GM12872 (cell line): Measurements from ENCODE around the gene SLC6A1.

ENCODE experiments used
- CTCF ChIP-seq: IDR thresholded peaks from 3 replicates; pipeline ENCODE4 v1.5.1; 2011; ENCODE audit warnings: low read depth, mild to moderate bottlenecking, low read length, moderate library complexity; ENCODE audit not compliant: insufficient read depth

Gene SLC6A1

GRCh38 chr3:11047500-11047899, 55.0 kb downstream of the SLC6A1 start:
- TF ChIP-seq CTCF: no peak

- no peak for TF ChIP-seq CTCF
Measured at GRCh38 chr3:11050666-11051323, 58.2 kb downstream of the SLC6A1 start.

DNA sequence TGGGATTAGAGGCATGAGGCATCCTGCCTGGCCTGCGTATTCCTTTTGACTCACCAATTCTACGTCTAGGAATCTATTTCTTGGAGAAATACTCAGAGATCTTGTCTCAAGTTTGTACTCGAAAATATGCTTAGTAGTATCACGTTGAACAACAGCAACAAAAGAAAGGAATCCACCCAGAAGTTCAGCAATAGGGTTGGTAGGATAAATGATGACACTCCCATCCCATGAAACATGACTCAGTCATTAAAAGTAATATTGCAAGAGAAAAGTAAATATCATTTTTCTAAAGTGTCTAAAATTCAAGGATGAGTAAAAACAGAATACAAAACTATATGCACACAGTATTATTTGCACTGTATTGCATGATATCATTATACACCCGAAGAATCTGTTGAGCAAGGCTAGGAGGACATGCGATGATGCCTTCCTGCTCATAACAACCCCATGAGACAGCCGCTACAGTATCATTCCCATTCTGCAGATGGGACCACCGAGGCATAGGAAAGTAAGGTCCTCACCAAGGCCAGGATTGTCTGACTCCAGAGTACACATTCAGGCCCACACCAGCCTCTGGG, 61.5 kb downstream of the SLC6A1 start:
- TF ChIP-seq CTCF: no peak

DNA sequence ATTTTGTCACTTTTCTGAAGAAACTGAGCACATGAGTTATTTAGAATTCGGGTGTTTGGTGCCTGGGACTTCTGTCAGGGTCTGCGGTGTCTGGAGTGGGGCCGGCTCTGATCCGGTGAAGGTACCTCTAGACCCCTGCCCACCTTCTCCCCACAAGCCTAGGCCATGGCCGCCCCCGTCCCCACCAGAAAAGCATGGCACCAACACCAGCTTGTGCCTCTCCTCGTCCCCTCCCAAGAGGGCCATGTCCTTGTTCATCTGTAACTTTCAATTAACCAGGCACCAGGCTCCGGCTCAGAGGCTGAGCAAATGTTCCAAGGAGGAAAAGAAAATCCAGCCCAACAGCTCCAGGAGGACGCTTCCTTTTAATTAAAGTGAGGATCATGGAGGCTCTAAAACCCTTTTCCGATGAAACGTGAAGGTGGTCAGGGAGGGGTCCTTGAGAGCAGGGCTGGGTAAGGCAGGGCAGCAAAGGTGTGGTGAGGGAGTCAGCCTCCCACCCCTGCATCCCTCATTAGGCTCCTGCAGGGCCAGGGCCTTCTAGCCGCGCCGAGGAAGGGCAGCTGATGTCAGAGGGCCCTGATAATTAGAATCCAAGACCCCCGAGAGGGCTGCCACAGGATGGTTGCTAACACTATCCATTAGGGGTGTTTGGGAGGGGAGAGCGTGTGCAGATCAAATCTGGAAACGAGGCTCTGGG, 62.3 kb downstream of the SLC6A1 start:
- no peak for TF ChIP-seq CTCF

GRCh38 chr3:11055496-11055895, 62.9 kb downstream of the SLC6A1 start:
- no peak for TF ChIP-seq CTCF

DNA sequence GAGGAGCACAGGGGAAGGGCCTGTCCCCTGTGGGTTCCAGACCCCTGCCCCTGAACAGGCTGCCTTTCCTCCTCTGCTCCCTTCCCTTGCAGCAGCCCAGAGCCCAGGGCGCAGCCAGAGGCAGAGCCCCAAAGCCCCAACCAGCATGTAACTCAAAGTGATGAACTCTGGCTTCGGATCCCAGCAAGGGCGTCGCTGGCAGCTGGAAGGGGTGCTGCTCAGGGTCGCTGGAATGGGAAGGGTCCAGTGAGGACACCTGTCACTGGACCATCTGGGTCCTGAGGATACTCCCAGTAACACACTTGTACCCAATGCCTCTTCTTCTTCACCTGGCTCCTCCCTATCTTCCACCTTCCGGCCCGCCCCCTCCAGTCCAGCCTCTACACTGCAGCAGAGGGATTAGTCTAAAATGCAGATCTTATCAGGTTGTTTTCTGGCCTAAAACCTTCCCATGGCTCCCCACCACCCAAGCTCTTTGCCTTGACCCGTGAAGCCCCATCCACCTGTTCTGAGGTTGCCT, 64.0 kb downstream of the SLC6A1 start:
- no peak for TF ChIP-seq CTCF

- TF ChIP-seq CTCF: no peak
Measured at GRCh38 chr3:11057655-11058054, 65.1 kb downstream of the SLC6A1 start.
